Adipocyte (in vitro differentiated cells): ENCODE data around the gene ZNF581.
A peak's percentile ranks its signal among the peaks of the same experiment; 100 is the strongest.

Source experiments
- DNase-seq: peaks from one replicate; pipeline ENCODE4 v3.0.0-alpha.2; 2015; ENCODE audit warnings: low read depth
- H3K27me3 ChIP-seq: replicated peaks from 2 replicates; pipeline ENCODE4 v1.7.0; 2013; ENCODE audit warnings: mild to moderate bottlenecking, low read length, moderate library complexity; ENCODE audit not compliant: control insufficient read depth, insufficient read depth
- H3K36me3 ChIP-seq: 2 replicates; pipeline ENCODE4 v1.7.0; 2013; ENCODE audit warnings: low read length, mild to moderate bottlenecking, moderate library complexity; ENCODE audit not compliant: control insufficient read depth, insufficient read depth, severe bottlenecking
- H3K4me1 ChIP-seq: 2 replicates; pipeline ENCODE4 v1.7.0; 2013; ENCODE audit warnings: mild to moderate bottlenecking, low read length, moderate library complexity; ENCODE audit not compliant: control insufficient read depth, insufficient read depth
- H3K4me3 ChIP-seq: 2 replicates; pipeline ENCODE4 v1.7.0; 2013; ENCODE audit warnings: mild to moderate bottlenecking, low read length, moderate library complexity
- H3K9ac ChIP-seq: 2 replicates; pipeline ENCODE4 v1.7.0; 2013; ENCODE audit warnings: mild to moderate bottlenecking, low read length, moderate library complexity
- H3K9me3 ChIP-seq: 2 replicates; pipeline ENCODE4 v1.7.0; 2013; ENCODE audit warnings: mild to moderate bottlenecking, low read length, moderate library complexity; ENCODE audit not compliant: control insufficient read depth

The ZNF581 gene

DNA sequence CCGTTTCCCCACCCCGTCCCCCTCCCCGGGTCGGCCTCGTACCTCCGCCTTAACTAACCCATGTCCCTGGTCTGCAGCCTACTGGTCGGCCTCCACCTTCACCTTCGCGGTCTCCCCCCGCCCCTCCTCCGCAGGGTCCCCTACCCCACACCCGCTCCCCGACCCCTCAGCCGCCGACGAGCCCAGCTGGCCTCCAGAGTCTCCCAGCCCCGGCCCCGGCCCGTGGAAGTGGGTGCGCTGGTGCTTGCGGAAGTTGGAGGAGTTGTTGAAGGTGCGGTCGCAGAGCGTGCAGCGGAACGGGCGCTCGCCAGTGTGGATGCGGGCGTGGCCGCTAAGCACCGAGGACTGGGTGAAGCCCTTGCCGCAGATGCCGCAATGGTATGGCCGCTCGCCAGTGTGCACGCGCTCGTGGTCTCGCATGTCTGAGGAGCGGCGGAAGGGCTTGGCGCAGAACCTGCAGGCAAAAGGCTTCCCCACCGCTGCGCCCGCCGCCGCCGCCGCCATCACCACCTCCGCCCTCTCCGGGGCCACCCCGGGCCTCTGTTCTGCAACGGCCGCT, 21.7 kb upstream of the ZNF581 start:
- no peak for DNase-seq
- Histone ChIP-seq H3K27me3 (no peaks in the 10 kb centered on the region), H3K9ac (no peak overlapping the region), H3K36me3 (peaks cover 5% of the 10 kb centered on the region), H3K4me3 (no peak overlapping the region), H3K4me1 (peaks cover 32% of the 10 kb centered on the region), H3K9me3 (no peaks in the 10 kb centered on the region)

DNA sequence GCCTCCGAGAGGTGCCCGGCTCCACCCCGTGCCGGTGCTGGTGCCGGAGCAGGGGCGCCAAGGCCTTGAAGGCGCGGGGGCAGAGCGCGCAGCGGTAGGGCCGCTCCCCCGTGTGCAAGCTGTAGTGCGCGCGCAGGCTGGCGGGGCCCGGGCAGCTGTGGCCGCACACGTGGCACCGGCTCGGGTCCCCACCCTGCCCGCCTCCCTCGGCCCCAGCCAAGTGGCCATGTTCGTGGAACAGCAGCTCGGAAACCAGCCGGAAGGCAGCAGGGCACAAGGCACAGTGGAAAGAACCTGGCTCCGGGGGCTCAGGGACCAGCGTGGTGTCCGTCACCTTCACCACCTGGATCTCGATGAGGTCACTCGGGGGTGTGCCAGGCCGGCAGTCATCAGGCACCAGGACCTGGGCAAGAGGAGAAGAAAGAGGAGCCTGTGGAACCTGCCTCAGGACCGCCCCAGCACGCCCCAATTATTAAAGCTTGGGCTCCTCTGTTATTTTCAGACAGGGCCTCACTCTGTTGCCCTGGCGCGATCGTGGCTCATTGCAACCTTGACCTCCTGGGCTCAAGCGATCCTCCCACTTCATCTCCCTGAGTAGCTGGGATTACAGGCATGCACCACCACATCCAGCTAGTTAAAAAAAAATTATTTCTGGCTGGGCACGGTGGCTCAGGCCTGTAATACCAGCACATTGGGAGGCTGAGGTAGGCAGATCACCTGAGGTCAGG, 21.0 kb upstream of the ZNF581 start:
- Histone ChIP-seq H3K4me3 (no peak overlapping the region), H3K27me3 (no peaks in the 10 kb centered on the region), H3K9me3 (no peaks in the 10 kb centered on the region), H3K36me3 (peaks cover 3% of the 10 kb centered on the region), H3K4me1 (peaks cover 32% of the 10 kb centered on the region), H3K9ac (no peak overlapping the region)
- no peak for DNase-seq

DNA sequence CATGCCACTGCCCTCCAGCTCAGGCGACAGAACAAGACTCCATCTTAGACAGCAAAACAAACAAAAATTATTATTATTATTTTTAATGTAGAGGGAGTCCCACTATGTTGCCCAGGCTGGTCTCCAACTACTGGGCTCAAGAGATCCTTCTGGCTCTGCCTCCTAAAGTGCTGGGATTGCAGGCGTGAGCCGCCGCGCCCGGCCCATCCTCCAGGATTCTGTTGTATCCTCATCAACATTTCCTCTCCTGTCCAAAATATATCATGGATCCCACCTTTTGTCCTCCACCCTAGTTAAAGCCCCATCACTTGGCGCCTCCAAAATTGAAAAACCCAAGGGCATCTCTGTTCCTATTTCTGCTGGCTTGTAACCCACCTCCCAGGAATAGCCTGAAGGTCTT, 20.3 kb upstream of the ZNF581 start:
- Histone ChIP-seq H3K9me3 (no peaks in the 10 kb centered on the region), H3K4me1 (peaks cover 32% of the 10 kb centered on the region), H3K4me3 (no peak overlapping the region), H3K36me3 (no peaks in the 10 kb centered on the region), H3K9ac (peak overlapping the region; percentile 12), H3K27me3 (no peaks in the 10 kb centered on the region)
- no peak for DNase-seq

DNA sequence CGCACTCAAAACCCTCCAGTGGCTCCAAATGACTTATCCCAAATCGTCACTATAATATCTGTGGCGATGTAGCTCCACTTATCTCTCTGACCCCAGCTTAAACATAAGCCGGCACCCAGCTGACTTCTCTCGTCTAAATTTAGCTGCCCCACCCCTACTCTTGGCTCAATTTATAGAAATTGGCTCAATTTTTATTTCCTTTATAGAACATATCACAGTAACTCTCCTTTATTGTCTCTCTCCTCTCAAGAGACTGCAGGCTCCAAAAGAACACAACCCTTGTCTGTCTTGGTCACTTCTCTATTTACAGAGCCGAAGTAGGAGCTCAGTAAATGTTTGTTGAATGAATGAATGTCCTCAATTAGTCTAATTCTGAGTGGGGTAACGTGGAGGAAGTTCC, 19.9 kb upstream of the ZNF581 start:
- no peak for DNase-seq
- Histone ChIP-seq H3K4me1 (peaks cover 29% of the 10 kb centered on the region), H3K9me3 (no peaks in the 10 kb centered on the region), H3K27me3 (no peaks in the 10 kb centered on the region), H3K9ac (peak overlapping the region; percentile 12), H3K4me3 (peak overlapping the region; percentile 72), H3K36me3 (no peaks in the 10 kb centered on the region)

DNA sequence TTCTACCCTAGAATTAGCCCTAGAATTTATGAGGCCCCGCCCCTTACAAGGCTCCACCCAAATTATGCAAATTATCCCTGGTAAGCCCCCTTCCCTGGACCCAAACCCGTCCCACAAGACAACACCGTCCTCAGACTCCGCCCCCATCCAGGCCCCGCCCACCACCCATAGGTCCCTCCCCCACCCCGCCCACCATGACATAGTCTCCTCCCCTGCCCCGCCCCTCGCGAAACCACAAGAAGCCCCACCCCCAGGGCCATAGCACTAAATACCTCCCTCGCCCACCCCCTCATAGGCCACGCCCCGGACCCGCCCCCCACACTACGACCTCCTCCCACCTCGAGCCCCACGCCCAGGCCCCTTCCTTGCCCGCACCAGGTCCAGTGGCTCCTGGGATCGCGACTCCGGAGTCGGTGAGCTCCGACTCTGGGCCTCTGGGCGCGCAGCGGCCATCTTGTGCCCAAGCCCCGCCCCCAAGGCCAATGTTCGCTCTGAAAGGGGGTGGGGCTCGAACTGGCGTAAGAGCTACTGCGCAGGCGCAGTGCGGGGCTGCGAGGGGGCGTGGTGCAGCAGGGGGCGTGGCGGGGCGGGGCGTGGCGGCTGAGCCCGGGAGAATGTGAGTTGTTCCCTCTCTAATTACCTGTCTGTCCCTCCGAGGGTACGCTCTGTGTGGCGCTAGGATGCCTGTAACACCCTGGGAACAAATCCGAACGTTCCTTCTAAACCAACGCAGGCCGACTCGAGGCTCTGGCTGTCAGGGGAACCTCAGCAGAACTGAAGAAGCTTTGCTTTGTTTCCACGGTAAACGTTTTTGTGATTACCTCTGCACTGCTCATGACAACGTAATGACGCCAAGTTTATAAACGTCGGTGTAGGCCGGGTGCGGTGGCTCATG, 19.1 kb upstream of the ZNF581 start, which contains the start of gene ZNF784:
Gene ZNF784 (minus strand): TSS at position 458 of the 895 bp plus-strand sequence. CDS start 5 bp downstream, at position 453.
- H3K27me3 ChIP-seq: no peaks in the 10 kb centered on the region
- no peaks in the 10 kb centered on the region for H3K9me3 ChIP-seq
- H3K9ac ChIP-seq: peak within 1 kb of the TSS; percentile 80
- no peaks in the 10 kb centered on the region for H3K36me3 ChIP-seq
- H3K4me3 ChIP-seq: peak within 1 kb of the TSS; percentile 77
- peak; percentile 98 for DNase-seq
- H3K4me1 ChIP-seq: peaks cover 22% of the 10 kb centered on the region

DNA sequence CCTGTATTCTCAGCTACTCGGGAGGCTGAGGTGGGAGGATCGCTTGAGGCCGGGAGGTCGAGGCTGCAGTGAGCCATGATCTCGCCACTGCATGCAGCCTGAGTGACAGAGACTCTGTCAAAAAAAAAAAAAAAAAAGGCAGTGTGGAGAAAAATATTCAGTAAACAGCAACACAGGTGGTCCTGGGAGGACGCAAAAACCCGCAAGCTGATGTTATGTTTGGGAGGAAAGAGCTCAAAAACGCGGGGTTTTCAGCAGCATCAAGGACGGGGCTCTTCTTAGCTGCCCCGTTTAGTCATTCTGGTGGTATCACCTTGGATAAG, 18.5 kb upstream of the ZNF581 start:
- Histone ChIP-seq H3K4me3 (peak overlapping the region; percentile 77), H3K27me3 (no peaks in the 10 kb centered on the region), H3K4me1 (peaks cover 16% of the 10 kb centered on the region), H3K9ac (peak overlapping the region; percentile 80), H3K36me3 (no peaks in the 10 kb centered on the region), H3K9me3 (no peaks in the 10 kb centered on the region)
- no peak for DNase-seq

DNA sequence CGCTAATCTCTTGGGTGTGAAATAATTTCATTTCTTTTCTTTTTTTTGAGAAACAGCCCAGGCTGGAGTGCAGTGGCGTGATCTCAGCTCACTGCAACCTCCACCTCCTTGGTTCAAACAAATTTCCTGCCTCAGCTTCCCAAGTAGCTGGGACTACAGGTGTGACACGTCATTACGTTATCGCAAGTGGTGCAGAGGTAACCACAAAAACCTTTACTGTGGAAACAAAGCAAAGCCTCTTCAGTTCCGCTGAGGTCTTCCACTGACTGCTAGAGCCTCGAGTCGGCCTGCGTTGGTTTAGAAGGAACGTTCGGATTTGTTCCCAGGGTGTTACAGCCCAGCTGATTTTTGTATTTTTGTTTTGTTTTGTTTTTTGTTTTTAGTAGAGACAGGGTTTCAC, 17.1 kb upstream of the ZNF581 start:
- no peaks in the 10 kb centered on the region for H3K36me3 ChIP-seq
- H3K4me1 ChIP-seq: peaks cover 6% of the 10 kb centered on the region
- no peaks in the 10 kb centered on the region for H3K27me3 ChIP-seq
- H3K9me3 ChIP-seq: no peaks in the 10 kb centered on the region
- H3K9ac ChIP-seq: no peak overlapping the region
- H3K4me3 ChIP-seq: no peak overlapping the region
- DNase-seq: no peak

DNA sequence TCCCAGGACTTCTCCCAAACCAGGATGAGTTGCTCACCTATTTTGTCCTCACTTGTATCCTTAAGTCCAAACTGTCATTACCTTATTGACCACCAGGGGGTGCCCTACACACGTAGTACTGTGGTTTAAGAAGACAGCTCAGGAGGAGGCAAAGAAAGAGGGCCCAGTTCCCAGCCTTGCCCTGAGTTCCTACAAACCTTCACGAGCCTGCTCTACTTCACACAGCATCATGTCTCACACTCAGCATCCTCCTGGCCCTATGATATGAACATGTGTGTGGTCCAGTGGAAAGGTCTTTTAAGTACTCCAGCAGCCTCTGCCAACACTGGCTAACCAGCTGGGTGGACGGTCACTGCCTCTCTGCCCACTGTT, 11.0 kb upstream of the ZNF581 start:
- Histone ChIP-seq H3K27me3 (no peaks in the 10 kb centered on the region), H3K4me1 (peaks cover 24% of the 10 kb centered on the region), H3K9ac (peak overlapping the region; percentile 25), H3K36me3 (no peaks in the 10 kb centered on the region), H3K4me3 (no peak overlapping the region), H3K9me3 (no peaks in the 10 kb centered on the region)
- DNase-seq: peak; percentile 98

DNA sequence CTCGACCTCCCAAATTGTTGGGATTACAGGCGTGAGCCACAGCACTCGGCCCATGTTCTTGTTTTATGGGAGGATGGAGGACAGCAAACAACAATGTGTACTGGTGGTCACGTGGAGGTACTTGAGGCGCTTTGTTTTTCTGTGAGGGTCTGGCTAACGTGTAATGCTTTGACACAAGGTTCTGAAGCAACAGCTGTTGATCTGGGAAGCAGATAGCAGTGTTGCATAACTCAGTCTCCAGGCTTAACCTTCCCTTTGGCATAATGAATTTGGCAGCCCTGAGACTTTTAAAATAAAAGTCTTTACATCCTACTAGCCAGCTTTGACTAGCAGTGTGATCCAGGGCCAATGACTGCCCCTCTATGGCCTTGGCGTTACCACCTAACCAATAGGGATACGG, 9.6 kb upstream of the ZNF581 start:
- H3K4me3 ChIP-seq: peak overlapping the region; percentile 99
- peaks cover 32% of the 10 kb centered on the region for H3K4me1 ChIP-seq
- no peaks in the 10 kb centered on the region for H3K9me3 ChIP-seq
- H3K9ac ChIP-seq: peak overlapping the region; percentile 100
- H3K27me3 ChIP-seq: no peaks in the 10 kb centered on the region
- H3K36me3 ChIP-seq: peaks cover 3% of the 10 kb centered on the region
- no peak for DNase-seq

DNA sequence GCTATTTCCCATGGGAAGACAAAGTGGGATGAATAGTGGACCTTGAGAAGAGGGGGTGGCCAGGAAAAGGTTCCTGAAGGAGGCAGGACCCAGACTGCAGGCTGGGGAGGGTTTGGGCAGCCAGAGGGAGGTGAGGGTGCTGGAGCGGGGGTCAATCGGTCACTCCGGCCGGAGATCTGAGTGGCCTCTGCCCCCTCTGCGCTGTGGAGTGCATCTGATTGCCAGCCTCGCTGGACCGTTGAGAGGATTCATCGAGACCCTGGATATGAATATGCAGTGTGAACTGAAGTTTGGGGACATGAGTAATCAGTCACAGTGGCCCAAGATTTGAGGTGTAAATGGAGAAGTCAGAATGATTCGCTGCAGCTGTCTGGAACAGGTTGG, 8.1 kb upstream of the ZNF581 start:
- Histone ChIP-seq H3K4me3 (peak overlapping the region; percentile 99), H3K27me3 (no peaks in the 10 kb centered on the region), H3K9me3 (no peaks in the 10 kb centered on the region), H3K4me1 (peaks cover 47% of the 10 kb centered on the region), H3K36me3 (peaks cover 3% of the 10 kb centered on the region), H3K9ac (peak overlapping the region; percentile 100)
- DNase-seq: no peak

DNA sequence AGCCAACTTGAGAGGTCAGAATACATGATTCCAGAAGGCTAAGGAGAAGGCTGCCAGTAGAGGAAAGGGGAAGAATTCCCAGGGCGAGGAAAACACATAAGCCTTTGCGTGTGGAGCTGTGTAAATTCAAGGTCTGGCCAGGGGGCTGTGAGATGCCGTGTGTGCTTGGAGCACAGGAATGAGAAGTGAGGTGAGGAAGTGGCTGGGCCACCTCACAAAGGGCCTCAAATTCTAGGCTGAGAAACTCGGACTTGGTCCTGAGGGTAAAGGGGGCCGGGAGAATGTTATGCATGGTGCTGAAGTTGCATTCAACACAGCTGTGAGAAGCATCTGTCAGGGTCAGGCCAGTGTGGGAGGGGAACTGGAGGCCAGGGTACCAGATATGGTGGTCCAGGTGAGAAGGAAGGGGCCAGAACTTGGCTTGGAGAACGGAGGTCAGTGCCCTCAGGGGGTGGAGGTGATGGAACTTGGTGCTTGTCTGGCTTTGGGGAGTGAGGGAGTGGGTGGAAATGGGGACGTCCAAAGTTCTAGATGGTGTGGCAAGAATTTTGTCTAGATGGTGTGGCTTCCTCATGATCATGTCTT, 7.5 kb upstream of the ZNF581 start:
- no peaks in the 10 kb centered on the region for H3K27me3 ChIP-seq
- DNase-seq: no peak
- peak overlapping the region; percentile 99 for H3K4me3 ChIP-seq
- peaks cover 49% of the 10 kb centered on the region for H3K4me1 ChIP-seq
- peaks cover 3% of the 10 kb centered on the region for H3K36me3 ChIP-seq
- H3K9ac ChIP-seq: peak overlapping the region; percentile 100
- H3K9me3 ChIP-seq: no peaks in the 10 kb centered on the region
